HTERT RPE-1 (cell line): ENCODE measurements around the gene PLCB1.
"Not testable (repeated sequence)": the region's sequence is repeated elsewhere in the genome, so short reads cannot be mapped to it uniquely, and the experiment has no call there.

Experiments used
- in situ Hi-C: fragments of 300-500 bp; cut with MboI; formaldehyde crosslinking; loops from 4 replicates; pipeline ENCODE4 v1.14.3; 2020; ENCODE audit warnings: low sequenced_read_pairs

PLCB1 gene

DNA sequence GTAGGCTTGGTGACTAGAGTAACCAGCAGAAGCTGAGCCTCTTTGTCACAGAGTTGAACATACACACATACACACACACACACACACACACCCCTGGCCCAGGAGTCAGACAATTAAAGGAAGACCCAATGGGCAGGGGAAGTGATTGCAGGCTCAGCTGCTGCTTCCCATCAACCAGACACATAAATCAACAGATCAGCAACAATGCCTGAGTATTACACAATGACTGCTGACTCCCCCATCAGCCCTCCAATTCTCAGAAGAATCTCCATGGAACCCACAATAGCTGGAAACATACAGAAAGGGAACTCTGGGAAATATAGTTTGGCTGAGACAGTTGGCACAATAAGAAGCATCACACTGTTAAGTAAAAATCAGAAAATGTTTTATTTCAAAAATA is 666.4 kb downstream of the PLCB1 start:
- in situ Hi-C loops = no loop called here

GRCh38 chr20:8800089-8800488 is 668.0 kb downstream of the PLCB1 start:
- in situ Hi-C loops = no loop called here

DNA sequence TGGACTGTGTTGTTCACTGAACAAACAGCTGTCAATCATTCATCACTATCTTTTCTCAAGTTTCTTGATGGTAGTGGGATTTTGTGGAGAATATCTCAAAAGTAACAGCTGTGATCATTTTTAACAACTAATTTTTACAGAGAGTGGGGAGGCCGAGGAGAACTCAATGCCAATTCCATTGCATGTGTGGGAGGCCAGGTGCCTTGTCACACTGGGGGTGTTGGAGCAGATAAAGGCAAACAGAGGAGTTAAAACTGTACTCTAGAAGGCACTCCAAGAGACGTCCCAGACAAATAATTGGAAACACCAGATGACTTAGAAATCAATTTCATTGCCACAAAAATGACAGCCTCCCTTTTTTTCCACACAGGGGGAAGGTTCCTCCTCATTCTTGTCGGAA is 669.6 kb downstream of the PLCB1 start:
- in situ Hi-C loops = no loop called here

DNA sequence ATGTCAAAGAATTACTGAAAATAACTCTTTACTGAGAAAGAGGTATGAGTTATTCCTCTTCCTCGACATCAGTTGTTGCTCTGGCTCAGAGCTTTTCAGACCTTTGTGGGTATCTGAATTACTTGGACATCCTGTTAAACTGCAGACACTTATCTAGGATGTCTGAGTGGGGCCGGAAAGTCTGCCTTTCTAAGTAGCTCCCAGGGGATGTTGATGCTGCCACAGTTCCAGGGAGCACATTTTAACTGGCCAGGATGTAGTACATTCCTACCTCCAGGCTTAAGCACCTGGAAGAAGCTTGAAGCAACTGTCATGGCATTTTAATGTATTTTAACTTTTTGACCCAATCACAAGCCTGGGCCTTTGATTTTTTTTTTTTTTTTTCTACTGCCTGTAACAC is 671.0 kb downstream of the PLCB1 start:
- in situ Hi-C loops = no loop called here

DNA sequence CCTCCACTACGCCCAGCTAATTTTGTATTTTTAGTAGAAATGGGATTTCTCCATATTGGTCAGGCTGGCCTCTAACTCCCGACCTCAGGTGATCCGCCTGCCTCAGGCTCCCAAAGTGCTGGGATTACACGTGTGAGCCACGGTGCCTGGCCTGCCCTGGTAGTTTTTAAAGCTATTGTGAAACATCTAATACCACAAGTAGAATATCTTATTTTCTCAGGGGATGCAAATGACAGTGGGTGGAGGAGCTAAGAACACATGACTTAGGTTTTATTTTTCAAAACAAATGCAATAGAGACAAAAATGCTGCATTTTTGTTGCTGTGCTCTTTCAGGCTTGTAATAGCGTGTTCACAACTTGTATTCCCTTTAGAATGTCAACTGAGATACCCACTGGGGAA is 671.9 kb downstream of the PLCB1 start:
- in situ Hi-C loops = no loop called here

DNA sequence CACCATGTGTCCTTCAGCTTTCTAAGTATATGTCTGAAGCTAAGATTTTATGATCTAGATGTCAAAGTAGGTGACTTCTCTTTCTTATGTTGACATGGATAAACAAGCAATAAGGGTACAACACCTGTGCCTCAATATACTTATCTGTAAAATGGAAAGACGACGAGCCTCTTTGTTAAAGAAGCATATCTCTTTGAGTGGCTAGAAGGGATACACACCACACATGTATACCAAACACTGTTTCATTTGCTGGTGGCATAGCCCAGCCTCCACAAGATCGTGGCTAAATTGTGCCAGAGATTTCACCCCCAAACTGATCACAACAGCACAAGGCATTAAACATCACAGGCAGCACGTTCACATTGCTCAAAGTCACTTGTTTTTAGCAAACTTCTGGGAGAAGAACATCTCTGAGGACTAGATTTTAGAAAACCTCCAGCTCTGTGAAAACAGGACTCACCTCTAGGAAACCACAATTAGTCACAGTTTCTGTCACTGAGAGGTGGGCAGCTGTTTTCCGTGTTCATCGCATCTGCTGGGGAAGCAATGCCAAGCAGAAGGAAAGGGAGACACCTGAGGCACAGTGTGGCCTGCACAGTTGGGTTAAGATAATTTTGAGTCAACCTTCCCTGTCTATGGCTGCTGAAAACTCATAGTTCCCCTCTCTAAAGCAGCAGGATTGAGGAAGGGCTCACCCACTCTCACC is 673.8 kb downstream of the PLCB1 start:
- in situ Hi-C loops = no loop called here

GRCh38 chr20:8807480-8808201 is 675.6 kb downstream of the PLCB1 start:
- in situ Hi-C loops = no loop called here

DNA sequence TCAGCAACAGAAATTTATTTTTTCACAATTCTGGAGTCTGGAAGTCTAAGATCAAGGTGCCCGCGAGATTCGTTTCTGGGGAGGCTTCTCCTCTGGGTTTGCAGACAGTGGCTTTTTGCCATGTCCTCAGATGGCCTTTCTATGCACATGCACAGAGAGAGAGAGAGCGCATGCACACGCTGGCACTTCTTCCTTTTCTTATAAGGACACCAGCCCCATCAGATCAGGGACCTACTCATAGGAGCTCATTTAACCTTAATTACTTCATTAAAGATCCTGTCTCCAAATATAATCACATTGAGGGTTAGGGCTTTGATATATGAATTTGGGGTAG is 676.1 kb downstream of the PLCB1 start:
- in situ Hi-C loops = no loop called here

DNA sequence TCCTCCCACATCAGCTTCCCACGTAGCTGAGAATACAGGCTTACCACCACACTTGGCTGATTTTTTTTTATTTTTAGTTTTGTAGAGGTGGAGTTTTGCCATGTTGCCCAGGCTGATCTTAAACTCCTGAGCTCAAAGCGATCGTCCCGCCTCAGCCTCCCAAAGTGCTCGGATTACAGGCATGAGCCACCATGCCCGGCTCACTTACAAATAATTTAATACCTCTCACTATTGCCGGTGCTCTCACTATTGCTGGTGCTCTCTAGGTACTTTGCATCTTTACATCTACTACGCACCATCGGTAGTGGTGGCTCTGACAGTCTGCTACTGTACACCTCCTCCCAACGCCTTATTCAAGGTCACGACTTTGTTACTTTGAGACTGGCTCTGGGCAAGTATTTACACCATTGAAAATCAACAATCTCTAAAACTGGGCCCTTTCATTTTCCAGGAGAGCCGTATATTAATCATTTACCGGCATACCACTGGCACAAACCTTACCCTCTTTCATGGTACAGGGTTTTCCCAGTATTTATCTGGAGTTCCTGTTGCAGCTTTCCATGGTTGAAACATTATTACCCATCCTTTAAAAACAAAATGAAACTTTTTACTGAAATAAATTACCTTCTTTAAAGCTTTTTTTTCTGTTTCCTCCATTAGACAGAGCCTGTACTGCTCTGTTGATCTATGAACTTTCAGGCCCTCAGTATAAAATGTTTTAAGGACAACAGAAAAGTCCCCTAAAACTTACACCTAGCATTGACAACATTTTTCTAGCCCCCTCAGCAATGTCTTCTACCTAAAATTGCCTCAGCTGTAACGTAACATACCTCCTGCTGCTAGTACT is 677.3 kb downstream of the PLCB1 start:
- in situ Hi-C loops = no loop called here

DNA sequence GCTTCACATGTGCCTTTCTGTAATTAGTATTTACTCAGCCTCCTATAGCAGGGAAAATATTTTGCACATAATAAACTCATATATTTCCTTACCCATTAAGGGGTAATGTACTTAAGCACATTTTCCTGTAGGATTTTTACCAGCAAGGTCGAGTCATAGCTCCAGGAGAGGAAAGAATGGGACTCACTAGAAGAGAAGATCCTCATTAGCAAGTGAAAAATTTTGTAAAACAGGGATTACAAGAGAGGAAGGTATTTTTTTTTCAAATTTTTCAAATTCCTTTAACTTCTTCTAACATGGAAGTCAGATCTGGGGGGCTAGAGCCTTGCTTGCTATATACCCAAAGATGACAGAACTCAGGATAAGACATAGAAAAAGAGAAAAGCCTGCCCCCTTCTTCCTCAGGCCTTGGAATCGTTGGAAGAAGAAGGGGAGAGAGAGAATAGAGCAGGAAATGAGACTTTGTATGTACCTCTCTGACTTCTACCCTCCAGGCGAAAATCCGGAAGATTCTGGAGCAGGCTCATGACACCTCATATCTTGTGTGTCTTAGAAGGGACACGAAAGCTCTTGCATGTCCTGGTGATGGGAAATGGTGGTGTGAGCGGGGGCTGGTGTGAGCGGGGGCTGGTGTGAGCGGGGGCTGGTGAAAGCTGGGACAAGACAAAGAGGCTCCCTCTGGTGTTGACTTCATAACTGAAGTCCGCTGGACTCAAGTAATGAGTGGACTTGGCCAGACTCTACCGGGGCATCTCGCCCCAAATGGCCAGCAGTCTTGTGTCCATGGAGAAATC is 679.9 kb downstream of the PLCB1 start:
- in situ Hi-C loops = no loop called here

DNA sequence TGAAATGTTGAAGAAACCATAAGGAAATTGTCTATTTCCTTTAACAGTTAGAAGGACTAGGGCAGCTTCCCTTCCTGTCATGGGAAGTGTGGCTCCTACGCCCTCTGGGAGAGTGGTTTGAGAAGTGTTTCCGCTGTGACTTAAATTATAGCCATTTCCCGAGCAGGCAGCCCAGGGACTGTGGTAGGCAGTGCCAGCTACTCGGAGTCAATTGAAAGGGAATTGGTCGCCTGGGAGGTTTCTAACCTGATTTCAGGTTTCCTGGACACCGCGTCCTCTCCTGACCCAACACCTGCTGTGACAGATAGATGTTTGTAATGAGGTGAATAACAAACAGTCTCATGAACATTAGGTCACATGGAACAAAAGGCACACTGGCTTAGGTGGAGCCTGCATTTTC is 680.8 kb downstream of the PLCB1 start:
- in situ Hi-C loops = no loop called here

GRCh38 chr20:8815208-8815607 is 683.1 kb downstream of the PLCB1 start:
- in situ Hi-C loops = no loop called here

DNA sequence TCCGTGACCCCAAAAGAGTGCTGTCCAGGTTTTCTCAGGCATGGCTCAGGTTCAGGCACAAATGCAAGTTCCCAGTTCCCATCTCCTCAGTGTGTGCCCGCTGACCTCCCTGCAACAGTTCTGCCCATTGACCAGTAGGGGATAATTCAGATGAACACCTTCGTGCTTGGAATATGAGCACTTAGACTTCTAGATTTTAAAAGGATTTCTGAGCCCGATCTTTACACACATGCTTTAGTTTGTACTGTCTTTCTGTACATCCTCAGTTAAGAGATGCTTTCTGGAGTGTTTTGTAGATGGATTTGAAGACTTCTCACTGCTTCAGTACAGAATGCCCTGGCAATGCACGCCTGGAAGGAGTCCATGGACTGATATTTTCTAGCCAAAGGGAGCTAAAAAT is 697.2 kb downstream of the PLCB1 start:
- in situ Hi-C loops = no loop called here

DNA sequence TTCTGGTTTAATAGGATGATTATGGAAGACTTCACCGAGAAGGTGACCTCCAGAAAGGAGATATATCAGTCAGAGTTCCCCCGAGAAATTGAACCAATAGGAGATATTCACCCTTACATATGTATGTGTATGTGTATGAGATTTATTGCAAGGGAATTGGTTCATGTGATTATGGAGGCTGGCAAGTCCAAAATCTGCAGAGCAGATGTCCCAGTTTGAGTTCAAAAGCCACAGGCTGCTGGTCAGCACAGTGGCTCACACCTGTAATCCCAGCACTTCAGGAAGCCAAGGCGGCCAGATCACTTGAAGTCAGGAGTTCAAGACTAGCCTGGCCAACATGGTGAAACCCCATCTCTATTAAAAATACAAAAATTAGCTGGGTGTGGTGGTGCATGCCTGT is 702.2 kb downstream of the PLCB1 start:
- in situ Hi-C loops = not testable (repeated sequence)

DNA sequence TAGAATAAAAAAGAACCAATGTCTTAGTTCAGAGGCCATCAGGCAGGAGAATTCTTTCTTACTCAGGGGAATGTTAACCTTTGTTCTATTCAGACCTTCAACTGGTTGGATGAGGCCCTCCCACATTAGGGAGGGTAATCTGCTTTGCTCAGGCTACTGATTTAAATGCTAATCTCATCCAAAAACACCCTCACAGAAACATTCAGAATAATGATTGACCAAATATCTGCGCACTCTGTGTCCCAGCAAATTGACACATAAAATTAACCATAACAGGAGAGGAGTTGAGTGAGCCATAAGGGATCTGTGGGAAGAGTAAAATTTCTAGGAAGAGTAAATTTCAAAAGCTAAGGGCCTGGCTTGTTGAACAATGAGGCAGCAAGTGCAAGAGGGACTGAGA is 702.8 kb downstream of the PLCB1 start:
- in situ Hi-C loops = no loop called here

GRCh38 chr20:8837396-8837795 is 705.3 kb downstream of the PLCB1 start:
- in situ Hi-C loops = no loop called here

DNA sequence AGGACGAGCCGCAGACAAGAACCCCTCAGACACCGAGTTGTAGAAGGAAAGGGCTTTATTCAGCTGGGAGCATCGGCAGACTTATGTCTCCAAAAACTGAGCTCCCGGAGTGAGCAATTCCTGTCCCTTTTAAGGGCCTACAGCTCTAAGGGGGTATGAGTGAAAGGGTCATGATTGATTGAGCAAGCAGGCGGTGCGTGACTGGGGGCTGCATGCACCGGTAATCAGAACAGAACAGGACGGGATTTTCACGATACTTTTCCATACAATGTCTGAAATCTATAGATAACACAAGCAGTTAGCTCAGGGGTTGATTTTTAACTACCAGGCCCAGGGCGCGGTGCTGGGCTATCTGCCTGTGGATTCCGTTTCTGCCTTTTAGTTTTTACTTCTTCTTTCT is 710.5 kb downstream of the PLCB1 start:
- in situ Hi-C loops = no loop called here

- in situ Hi-C loops = no loop called here
These were observed 712.1 kb downstream of the PLCB1 start for GRCh38 chr20:8844179-8844578.

- in situ Hi-C loops = no loop called here
These were observed 717.9 kb downstream of the PLCB1 start for GRCh38 chr20:8849990-8850389.

DNA sequence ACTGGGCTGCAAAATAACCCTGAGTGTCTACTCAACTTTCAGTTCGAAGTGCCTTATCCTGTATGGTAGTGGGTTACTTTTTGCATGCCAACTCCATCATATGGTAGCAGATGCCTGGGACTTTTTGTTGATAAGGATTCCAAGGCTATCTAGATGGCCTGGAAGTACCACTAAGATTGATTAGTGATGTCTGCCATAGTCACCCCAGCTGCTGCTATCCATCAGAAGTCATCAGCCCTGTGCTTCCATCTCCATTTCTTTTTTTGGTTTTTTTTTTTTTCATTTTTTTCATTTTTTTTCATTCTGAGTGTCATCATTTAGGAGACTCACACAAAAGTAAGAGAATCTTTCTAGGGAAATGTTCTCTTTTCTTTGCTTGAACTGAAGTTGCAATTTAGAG is 719.4 kb downstream of the PLCB1 start:
- in situ Hi-C loops = no loop called here

- in situ Hi-C loops = not testable (repeated sequence)
These were observed 719.9 kb downstream of the PLCB1 start for GRCh38 chr20:8851919-8852318.
